Fibroblast of lung (primary cell): ENCODE data around the gene WNK1. TPM values are rescaled to one million over a fixed set of nuclear protein-coding genes. Genes with fewer than 3 reads are reported as not detected.

Experiments used
- DNase-seq, 2 donors: peaks; one replicate each; pipeline versions ENCODE4 v3.0.0 to v3.0.0-alpha.2; 2010; ENCODE audit warnings: low read depth in 2 of 2
- H2AFZ ChIP-seq: 2 replicates; pipeline ENCODE4 v1.5.1; 2012; ENCODE audit warnings: low read length, control low read depth, inconsistent platforms
- H3K27ac ChIP-seq: 2 replicates; pipeline ENCODE4 v1.5.1; 2011; ENCODE audit warnings: low read length, control low read depth; ENCODE audit not compliant: insufficient read depth
- H3K27me3 ChIP-seq: 2 replicates; pipeline ENCODE4 v1.5.1; 2011; ENCODE audit warnings: mild to moderate bottlenecking, low read length; ENCODE audit not compliant: control insufficient read depth, insufficient read depth
- H3K36me3 ChIP-seq: 2 replicates; pipeline ENCODE4 v1.5.1; 2011; ENCODE audit warnings: low read length; ENCODE audit not compliant: control insufficient read depth, insufficient read depth
- H3K4me1 ChIP-seq: 2 replicates; pipeline ENCODE4 v1.5.1; 2011; ENCODE audit warnings: low read length; ENCODE audit not compliant: control insufficient read depth, insufficient read depth; ENCODE audit errors: extremely low read depth
- H3K4me2 ChIP-seq: 2 replicates; pipeline ENCODE4 v1.5.1; 2011; ENCODE audit warnings: low read length, control low read depth; ENCODE audit not compliant: insufficient read depth; ENCODE audit errors: extremely low read depth
- H3K4me3 ChIP-seq, 4 experiments: fragments of 200-600 bp in 1 of 4; sonication (generic) in 1 of 4; replicated peaks in 1 of 4; 2 replicates each; pipeline ENCODE4 v1.5.1; 2011 to 2016; ENCODE audit warnings: low read length in 4 of 4, low read depth in 3 of 4, mild to moderate bottlenecking in 3 of 4, control low read depth in 2 of 4, inconsistent platforms in 1 of 4, mixed read lengths in 1 of 4; ENCODE audit not compliant: insufficient read depth in 1 of 4; ENCODE audit errors: control extremely low read depth in 1 of 4
- H3K79me2 ChIP-seq: 2 replicates; pipeline ENCODE4 v1.5.1; 2012; ENCODE audit warnings: mild to moderate bottlenecking, low read length, inconsistent platforms; ENCODE audit not compliant: control insufficient read depth, insufficient read depth
- H3K9ac ChIP-seq: 2 replicates; pipeline ENCODE4 v1.5.1; 2011; ENCODE audit warnings: mild to moderate bottlenecking, low read length, control low read depth; ENCODE audit not compliant: insufficient read depth
- H3K9me3 ChIP-seq: 2 replicates; pipeline ENCODE4 v1.5.1; 2012; ENCODE audit warnings: low read depth, low read length; ENCODE audit not compliant: control insufficient read depth, insufficient read depth
- H4K20me1 ChIP-seq: 2 replicates; pipeline ENCODE4 v1.5.1; 2011; ENCODE audit warnings: low read length; ENCODE audit not compliant: control insufficient read depth, insufficient read depth; ENCODE audit errors: extremely low read depth
- CTCF ChIP-seq, 2 donors: IDR thresholded peaks in 1 of 2; conservative IDR thresholded peaks in 1 of 2; 1 replicate in 1 of 2; 2 replicates in 1 of 2; pipeline ENCODE4 v1.5.1; 2011 to 2012; ENCODE audit warnings: low read length in 2 of 2, control low read depth in 1 of 2, inconsistent platforms in 1 of 2, low read depth in 1 of 2, mild to moderate bottlenecking in 1 of 2
- EZH2 ChIP-seq: IDR thresholded peaks from 2 replicates; pipeline ENCODE4 v1.5.1; 2012; ENCODE audit warnings: low read length, control low read depth, mild to moderate bottlenecking; ENCODE audit errors: missing control alignments
- polyA plus RNA-seq, 2 donors: library from polyadenylated mRNA; depleted of rRNA in 1 of 2; stranded (reverse) in 1 of 2; unstranded in 1 of 2; fragments of >200 nt; gene quantifications; 2 replicates each; pipeline ENCODE4 v1.2.1, GENCODE V29; 2011 to 2012; ENCODE audit warnings: missing spikeins in 1 of 2
- total RNA-seq: library from RNA; depleted of rRNA; stranded (reverse); fragments of >200 nt; gene quantifications from 2 replicates; pipeline ENCODE4 v1.2.1, GENCODE V29; 2014

Gene WNK1
- total and polyA plus RNA-seq, 2 donors (not counting 1 experiment from before 2014, with no cell fraction given): 38.5 to 130 TPM

GRCh38 chr12:873954-874353, 121.6 kb downstream of the WNK1 start:
- Histone ChIP-seq H3K4me3 (no peak overlapping the region), H3K4me2 (no peak overlapping the region), H3K27me3 (no peaks in the 10 kb centered on the region), H3K9ac (no peak overlapping the region), H3K9me3 (no peaks in the 10 kb centered on the region), H3K36me3 (no peaks in the 10 kb centered on the region), H4K20me1 (no peaks in the 10 kb centered on the region), H3K27ac (no peak overlapping the region), H3K79me2 (no peaks in the 10 kb centered on the region), H3K4me1 (no peaks in the 10 kb centered on the region), H2AFZ (no peak overlapping the region)
- TF ChIP-seq CTCF (conservative IDR thresholded peaks at IDR 0.05 in 1 of 2, IDR thresholded peaks at IDR 0.05 in 1 of 2; ENCODE audit: low read depth in 1 of 2, low read length in 2 of 2) (no peak), EZH2 (no peak)
- no peak for DNase-seq

- H3K79me2 ChIP-seq: no peaks in the 10 kb centered on the region
- no peak overlapping the region for H2AFZ ChIP-seq
- H3K9me3 ChIP-seq: no peaks in the 10 kb centered on the region
- DNase-seq: peak; percentile 40 to 78
- H3K4me2 ChIP-seq: no peak overlapping the region
- no peaks in the 10 kb centered on the region for H3K27me3 ChIP-seq
- no peak overlapping the region for H3K27ac ChIP-seq
- no peak overlapping the region for H3K4me3 ChIP-seq
- H4K20me1 ChIP-seq: no peaks in the 10 kb centered on the region
- peaks cover 6% of the 10 kb centered on the region for H3K36me3 ChIP-seq
- H3K4me1 ChIP-seq: no peaks in the 10 kb centered on the region
- H3K9ac ChIP-seq: no peak overlapping the region
- TF ChIP-seq CTCF (conservative IDR thresholded peaks at IDR 0.05 in 1 of 2, IDR thresholded peaks at IDR 0.05 in 1 of 2; ENCODE audit: low read depth in 1 of 2, low read length in 2 of 2) (no peak), EZH2 (no peak)
Observed at GRCh38 chr12:879641-880040, 127.3 kb downstream of the WNK1 start.

- peaks cover 12% of the 10 kb centered on the region for H3K36me3 ChIP-seq
- no peaks in the 10 kb centered on the region for H3K27me3 ChIP-seq
- H3K27ac ChIP-seq: no peak overlapping the region
- H3K4me3 ChIP-seq: no peak overlapping the region
- H2AFZ ChIP-seq: no peak overlapping the region
- H3K79me2 ChIP-seq: no peaks in the 10 kb centered on the region
- DNase-seq: no peak
- H4K20me1 ChIP-seq: no peaks in the 10 kb centered on the region
- H3K9ac ChIP-seq: no peak overlapping the region
- H3K4me2 ChIP-seq: no peak overlapping the region
- no peak for TF ChIP-seq CTCF (conservative IDR thresholded peaks at IDR 0.05 in 1 of 2, IDR thresholded peaks at IDR 0.05 in 1 of 2; ENCODE audit: low read depth in 1 of 2, low read length in 2 of 2)
- no peak for TF ChIP-seq EZH2
- no peaks in the 10 kb centered on the region for H3K9me3 ChIP-seq
- H3K4me1 ChIP-seq: no peaks in the 10 kb centered on the region
Observed at GRCh38 chr12:880656-881055, 128.3 kb downstream of the WNK1 start.
